Gastroesophageal sphincter (tissue), 3 donors: ENCODE measurements around the gene B3GALT2.

Experiments
- POLR2AphosphoS5 ChIP-seq: sonication (generic); formaldehyde crosslinking; IDR thresholded peaks from one replicate; pipeline ENCODE4 v1.6.1; 2017; ENCODE audit warnings: antibody characterized with exemption
- TF ChIP-seq, protein P1 (sequence below), 4 experiments: fragments of 200-600 bp in 2 of 4; fragments of 450-650 bp in 2 of 4; sonication (generic) in 1 of 4; IDR thresholded peaks; one replicate each; pipeline ENCODE4 v1.5.1; 2017 to 2019; ENCODE audit warnings: antibody characterized with exemption in 4 of 4, mild to moderate bottlenecking in 2 of 4, moderate library complexity in 2 of 4

- TF ChIP-seq, protein P1, sequence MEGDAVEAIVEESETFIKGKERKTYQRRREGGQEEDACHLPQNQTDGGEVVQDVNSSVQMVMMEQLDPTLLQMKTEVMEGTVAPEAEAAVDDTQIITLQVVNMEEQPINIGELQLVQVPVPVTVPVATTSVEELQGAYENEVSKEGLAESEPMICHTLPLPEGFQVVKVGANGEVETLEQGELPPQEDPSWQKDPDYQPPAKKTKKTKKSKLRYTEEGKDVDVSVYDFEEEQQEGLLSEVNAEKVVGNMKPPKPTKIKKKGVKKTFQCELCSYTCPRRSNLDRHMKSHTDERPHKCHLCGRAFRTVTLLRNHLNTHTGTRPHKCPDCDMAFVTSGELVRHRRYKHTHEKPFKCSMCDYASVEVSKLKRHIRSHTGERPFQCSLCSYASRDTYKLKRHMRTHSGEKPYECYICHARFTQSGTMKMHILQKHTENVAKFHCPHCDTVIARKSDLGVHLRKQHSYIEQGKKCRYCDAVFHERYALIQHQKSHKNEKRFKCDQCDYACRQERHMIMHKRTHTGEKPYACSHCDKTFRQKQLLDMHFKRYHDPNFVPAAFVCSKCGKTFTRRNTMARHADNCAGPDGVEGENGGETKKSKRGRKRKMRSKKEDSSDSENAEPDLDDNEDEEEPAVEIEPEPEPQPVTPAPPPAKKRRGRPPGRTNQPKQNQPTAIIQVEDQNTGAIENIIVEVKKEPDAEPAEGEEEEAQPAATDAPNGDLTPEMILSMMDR (IDR thresholded peaks at IDR 0.05): no peak
- TF ChIP-seq POLR2AphosphoS5: no peak
These were observed 13.5 kb upstream of the B3GALT2 start for GRCh38 chr1:193199940-193200339.
